AG09319 (cell line): ENCODE results near the gene USP7.

Experiments used
- DNase-seq: peaks from one replicate; pipeline ENCODE4 v3.0.0-alpha.2; 2010; ENCODE audit warnings: low read depth; ENCODE audit errors: extremely low read depth
- TF ChIP-seq, protein P1 (sequence below): IDR thresholded peaks from 2 replicates; pipeline ENCODE4 v1.5.1; 2011; ENCODE audit warnings: low read depth, mild to moderate bottlenecking, inconsistent platforms, low read length, moderate library complexity

USP7 gene

DNA sequence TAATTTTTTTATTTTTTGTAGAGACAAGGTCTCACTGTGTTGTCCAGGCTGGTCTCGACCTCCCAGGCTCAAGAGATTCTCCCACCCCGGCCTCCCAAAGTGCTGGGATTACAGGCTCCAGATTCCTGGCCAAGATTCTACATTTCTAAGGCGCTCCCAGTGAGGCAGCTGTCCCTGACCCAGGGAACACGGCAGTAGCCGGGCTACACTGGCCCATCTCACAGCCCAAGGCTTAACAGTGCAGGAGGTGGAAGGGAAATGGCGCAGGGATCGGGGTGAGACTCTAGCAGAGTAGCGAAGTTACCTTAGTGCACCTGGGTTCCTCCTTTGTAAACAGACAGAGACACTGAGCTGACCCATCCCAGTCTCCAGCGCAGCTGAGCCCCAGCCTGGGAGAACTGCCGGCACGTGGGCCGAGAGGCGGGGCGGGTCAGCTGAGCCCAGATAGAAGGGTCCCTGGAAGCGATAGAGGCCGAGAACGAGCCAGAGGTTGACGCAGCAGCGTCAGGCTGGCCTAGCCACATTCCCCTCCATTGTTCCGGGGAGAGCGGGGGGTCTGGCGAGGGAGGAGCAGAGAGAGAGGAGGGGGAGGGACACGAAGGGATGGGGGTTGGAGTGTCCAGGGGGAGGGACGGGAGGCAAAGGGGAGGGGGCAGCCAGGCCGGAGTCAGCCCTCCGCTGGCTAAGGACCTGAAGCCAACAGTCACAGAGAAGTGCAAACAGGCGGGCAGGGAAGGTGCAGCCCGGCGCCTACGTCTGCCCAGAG lies 97.4 kb downstream of the USP7 start:
- DNase-seq = no peak

DNA sequence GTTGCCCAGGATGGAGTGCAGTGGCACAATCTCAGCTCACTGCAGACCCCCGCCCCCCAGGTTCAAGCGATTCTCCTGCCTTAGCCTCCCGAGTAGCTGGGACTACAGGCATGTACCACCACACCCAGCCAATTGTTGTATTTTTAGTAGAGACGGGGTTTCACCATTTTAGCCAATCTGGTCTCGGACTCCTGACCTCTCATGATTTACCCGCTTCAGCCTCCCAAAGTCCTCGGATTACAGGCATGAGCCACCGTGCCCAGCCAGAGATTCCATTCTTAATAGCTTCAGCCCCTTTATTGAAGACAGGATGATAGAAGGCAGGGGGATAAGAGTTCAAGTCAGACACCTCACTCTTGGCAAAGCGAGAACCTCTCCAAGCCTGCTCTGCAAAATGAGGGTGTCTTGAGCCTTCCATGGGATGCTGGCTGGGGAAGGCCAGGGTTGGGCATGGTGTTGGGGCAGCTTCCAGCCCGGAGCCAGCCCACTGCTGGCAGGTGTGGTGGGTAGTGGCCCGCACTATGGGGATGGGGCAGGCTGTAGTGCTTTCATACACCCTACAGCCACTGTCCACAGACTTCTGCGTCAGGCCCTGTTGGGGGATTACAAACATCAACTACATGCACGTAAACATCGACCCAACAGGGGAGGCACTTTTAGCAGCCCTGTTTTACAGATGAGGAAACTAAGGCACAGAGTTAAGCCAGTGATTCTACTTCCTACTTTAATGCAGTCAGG lies 98.4 kb downstream of the USP7 start:
- no peak for DNase-seq
- TF ChIP-seq, protein P1, sequence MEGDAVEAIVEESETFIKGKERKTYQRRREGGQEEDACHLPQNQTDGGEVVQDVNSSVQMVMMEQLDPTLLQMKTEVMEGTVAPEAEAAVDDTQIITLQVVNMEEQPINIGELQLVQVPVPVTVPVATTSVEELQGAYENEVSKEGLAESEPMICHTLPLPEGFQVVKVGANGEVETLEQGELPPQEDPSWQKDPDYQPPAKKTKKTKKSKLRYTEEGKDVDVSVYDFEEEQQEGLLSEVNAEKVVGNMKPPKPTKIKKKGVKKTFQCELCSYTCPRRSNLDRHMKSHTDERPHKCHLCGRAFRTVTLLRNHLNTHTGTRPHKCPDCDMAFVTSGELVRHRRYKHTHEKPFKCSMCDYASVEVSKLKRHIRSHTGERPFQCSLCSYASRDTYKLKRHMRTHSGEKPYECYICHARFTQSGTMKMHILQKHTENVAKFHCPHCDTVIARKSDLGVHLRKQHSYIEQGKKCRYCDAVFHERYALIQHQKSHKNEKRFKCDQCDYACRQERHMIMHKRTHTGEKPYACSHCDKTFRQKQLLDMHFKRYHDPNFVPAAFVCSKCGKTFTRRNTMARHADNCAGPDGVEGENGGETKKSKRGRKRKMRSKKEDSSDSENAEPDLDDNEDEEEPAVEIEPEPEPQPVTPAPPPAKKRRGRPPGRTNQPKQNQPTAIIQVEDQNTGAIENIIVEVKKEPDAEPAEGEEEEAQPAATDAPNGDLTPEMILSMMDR = no peak

More for the DNA sequence above, 97.4 kb downstream of the USP7 start:
- TF ChIP-seq, protein P1 = no peak

DNA sequence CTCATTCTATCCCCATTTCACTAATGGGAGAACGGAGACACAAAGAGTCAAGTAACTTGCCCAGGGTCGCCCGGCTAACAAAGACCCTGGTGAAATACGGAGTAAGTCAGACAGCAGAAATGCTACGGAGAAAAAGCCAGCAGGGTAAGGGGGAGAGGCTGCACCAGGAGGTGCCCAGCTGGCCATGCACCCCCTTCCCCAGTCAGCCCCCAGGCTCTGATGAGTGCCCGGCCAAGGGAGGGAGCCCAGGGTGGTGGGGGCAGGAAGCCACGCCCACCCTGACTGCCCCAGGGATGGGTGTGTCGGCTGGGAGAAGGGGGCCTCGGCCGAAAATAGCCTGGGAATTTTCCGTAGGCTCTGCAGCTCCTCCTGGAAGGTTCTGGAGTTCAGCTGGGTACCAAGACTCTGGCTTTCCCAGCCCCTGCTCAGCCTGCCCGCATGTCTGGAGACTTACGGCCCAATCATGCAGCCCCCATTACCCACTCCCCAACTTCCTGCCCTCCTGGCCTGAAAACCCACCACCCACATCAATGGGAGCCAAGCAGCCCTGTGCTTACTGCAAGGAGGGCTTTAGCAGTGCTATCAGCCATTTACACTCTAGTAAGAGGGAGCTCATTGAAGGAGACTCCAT lies 99.1 kb downstream of the USP7 start:
- TF ChIP-seq, protein P1 = no peak
- DNase-seq = no peak

DNA sequence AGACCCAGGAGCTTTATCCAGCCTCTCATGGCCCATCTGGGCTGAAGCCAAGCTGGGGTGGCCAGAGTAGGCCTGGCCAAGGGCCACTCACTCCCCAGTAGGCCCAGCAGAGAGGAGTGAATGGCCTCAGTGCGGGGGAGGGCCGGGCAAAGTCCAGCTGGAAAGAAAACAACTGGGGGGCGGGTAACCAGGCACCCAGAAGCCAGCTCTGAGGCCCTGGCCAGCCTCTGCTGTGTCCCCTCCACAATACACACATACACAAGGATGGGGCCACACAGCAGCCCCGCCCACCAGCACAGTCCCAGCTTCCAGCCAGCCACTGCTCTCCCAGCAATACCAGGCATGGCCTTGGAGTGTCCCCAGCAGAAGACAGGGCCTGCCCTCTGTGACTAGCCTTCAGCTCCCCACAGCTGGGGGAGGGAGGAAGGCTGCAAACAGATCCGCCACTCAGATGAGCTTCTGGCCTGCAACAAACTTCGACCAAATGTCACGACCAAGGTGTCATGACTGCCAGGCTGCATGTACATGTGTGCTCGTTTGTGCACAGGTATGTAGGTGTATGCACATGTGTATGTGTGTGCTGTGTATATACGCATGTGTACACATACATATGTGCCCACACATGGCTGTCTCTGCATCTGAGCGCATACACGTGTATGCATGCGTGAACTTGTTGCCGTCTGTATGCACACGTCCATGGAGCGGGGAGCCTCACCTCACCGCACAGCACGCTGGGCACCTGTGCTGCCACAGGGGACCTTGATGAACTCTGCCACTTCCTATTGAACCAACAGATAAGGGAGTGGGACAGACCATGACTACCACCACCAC lies 99.9 kb downstream of the USP7 start:
- DNase-seq = no peak
- TF ChIP-seq, protein P1 = no peak

DNA sequence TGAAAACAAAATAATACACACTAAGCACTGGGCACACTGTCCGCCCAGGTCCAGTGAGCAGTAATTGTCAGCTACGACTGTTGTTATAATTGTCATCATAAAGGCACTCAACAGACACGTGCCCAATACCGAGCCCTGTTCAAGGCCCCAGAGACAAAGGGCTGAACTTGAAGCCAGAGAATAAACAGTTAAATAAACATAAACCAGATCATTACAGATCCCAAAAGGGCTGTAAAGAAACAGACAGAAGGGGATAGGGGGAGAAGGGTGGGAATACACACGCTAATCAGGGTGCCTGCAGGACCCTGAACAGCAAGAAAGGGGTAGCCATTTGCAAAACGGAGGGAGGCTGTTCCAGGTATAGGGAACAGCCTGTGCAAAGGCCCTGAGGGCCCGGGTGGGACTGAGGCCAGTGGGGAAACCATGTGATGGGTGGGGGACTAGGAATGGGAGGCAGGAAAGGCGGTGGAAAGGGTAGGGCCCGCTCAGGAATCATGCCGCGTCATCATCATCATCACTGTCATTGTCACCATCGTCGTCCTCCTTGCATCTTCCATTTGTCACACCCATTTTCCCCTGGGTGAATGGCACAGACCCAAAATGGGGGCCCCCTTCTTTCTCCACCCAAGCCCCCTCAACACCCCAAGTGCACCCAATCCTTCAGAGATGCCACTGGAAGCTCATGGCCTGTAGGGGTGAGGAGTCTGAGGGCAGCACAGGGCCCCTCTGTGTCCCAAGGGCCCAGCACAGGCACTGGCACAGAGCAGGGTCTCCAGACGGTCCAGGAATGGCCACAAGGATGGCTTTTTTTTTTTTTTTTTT lies 101.2 kb downstream of the USP7 start:
- TF ChIP-seq, protein P1 = no peak

DNA sequence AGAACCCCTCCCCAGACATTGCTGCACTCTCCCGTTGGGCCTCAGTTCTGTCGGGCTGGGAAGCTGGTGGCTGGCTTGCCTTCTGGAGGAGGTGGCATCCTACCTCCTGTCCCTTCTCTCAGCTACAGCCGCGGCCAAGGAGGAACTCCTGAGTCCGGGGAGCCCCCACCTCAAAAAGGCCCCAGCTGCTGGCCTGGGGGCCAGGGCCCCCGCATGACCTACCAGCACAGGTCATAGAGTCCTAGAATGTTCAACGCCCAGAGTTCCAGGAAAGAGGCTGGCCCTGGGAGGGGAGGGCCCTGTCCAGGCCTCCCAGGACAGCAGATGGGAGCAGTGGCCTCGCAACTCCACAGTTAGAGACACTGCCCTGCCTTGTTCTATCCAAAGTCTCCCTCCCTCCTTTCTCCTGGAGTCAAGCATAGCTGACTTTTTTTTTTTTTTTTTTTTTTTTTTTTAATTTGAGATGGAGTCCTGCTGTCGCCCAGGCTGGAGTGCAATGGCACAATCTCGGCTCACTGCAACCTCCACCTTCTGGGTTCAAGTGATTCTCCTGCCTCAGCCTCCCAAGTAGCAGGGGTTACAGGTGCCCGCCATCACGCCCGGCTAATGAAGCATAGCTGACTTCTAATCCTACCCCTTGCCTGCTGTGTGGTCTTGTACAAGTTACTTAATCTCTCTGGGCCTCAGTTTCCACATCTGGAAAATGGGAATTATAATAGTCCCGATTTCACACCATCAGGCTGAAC lies 102.0 kb downstream of the USP7 start:
- TF ChIP-seq, protein P1 = no peak
- no peak for DNase-seq

More for the DNA sequence above, 101.2 kb downstream of the USP7 start:
- no peak for DNase-seq
